Left cardiac atrium (tissue), 4 donors: ENCODE data around the gene VASN. TPM values are rescaled to one million over a fixed set of nuclear protein-coding genes. Genes with fewer than 3 reads are reported as not detected.

Experiments
- ATAC-seq, 2 donors: fragments of 200-7000 bp; cut with Tn5 transposase; one replicate each; pipeline ENCODE4 v1.9.1; 2020; ENCODE audit warnings: mild to moderate bottlenecking in 2 of 2, moderate library complexity in 2 of 2
- DNase-seq: peaks from one replicate; pipeline ENCODE4 v3.0.0-alpha.2; 2020
- intact Hi-C, 2 donors: fragments of 100-400 bp; cut with DNase I; formaldehyde crosslinking; loops; one replicate each; pipeline versions ENCODE4 v1.14.1 to v1.15.1; 2022 to 2023
- total RNA-seq, 2 donors: library from RNA; stranded (reverse); fragmentation: NEBNext Ultra II Directional; extraction: Animal tissue kit (Norgen Biotek cat#: 25700); gene quantifications; one replicate each; pipeline ENCODE4 v1.2.1, GENCODE V29; 2021
- donor health status: DM: no; HTN: yes; CAD: no.
- donor health status: DM: no; HTN: yes; CAD: no; lungs with severe emphysema.
- donor health status: DM: yes; HTN: yes; CAD: no.
- donor health status: Dilated cardiomyopathy.

VASN gene
- total RNA-seq, 2 donors from 2014 or later = 10.6 to 20.0 TPM

DNA sequence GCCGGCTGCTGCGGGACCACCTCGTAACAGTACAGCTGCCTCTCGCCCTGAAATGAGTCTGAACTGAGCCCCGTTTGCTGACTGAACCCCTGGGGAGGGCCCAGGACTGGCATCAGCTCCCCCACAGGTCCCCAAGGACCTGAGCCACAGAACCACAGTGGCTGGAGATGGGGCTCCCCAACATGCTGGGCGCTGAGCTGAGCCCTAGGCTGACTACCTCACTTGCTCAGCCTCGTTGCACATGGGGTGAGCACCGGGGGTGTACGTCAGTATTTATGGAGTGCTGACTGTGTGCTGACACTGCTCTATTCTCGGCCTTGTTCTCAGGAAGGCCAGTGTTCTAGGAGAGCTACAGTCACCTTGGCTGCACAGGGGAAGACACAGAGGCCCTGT is 6.6 kb upstream of the VASN start:
- no peak for DNase-seq
- no peak for ATAC-seq

DNA sequence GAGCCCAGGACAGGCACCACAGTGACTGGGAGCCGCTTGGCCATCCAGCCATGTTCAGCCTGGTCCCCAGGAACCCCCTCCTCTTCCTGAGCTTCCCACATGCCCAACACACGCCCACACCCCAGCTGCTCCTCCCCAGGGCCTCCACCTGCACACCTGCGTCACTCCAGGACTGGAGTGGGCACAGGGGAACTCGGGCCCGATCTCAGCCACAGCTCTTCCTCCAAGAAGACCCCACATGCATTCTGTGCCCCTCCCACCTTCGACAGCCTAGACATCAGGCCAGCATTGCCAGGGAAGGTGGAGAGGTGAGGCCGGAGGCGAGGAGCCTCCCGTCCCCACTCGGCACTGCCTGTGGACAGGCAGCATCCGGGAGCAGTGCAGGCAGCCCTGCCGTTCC is 6.0 kb upstream of the VASN start:
- intact Hi-C loops = no loop called here
- DNase-seq = no peak
- ATAC-seq = no peak

More for the DNA sequence above, 6.6 kb upstream of the VASN start:
- intact Hi-C loops = no loop called here

DNA sequence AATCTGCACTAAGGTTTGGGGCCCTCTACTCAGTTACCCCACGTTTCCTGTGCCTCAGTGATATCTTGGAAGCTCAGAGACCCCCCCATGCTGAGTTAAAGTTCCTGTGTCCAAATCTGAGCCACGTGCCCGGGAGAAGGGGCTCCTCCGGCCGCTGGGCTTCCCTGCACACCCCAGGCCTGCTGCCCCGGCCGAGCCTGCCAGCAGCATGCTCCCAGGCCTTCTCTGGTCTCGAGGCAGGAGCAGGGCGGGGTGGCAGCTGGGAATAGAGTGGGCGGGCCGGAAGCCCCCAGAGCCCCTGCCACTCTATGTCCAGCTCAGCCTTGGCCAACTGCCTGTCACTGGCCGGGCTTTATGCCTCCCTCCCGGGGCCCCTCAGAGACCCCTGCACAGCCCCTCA is 5.6 kb upstream of the VASN start:
- ATAC-seq (no peak), DNase-seq (no peak)
- intact Hi-C loops = no loop called here

DNA sequence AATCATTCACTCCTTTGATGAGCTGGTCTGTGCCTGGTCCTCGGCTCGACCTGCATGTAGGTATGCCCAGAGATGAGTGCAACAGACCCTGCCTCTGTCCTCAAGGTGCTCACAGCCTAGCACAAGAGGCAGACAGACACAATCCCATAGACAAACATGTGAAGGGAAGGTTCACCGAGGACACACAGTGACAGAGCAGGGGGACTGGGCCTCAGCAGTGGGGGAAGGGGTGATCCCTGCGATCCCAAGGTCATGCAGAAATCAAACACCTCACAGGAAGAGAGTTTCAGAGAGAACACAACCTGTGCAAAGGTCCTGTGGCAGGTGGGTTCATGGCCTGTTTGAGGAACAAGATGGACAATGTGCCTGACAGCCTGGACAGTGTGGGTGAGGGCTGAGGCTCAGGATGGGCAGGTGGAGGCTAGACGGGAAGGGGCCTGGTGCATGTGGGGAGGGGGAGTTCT is 4.2 kb upstream of the VASN start:
- ATAC-seq (no peak), DNase-seq (no peak)
- intact Hi-C loops = no loop called here

DNA sequence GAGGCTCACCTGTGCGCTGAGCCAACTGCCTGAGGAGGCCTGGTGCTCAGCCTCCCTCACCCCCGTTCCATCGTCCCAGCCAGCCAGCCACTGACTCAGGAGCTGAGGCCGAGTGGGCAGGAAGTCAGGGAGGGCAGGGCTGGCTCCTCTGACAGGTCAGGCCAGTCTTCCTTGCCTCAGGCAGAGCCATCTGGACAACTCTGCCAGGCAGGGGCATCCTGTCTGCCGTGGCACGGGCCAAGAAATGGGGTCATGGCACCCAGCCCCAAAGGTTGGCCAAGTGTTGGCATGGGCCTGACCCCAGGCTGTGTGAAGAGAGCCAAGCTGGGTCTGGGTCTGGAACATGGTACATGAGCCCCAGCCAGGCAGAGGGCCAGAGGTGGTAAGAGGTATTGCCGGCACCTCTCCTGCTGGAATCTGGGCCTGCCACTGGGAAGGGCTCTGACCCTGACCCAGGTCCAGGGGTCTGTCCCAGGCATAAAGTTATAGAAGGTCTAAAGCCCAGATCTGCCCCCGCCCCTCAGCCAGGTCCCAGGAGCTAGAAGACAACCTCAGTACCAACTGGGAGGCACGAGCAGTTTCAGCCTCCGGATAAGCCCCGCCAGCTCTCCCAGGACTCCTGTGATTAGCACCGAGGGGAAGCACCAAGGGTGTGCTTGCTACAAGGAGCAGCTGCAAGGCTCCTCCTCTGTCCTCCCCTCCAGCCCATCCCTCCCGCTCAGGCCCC is 2.5 kb upstream of the VASN start:
- intact Hi-C loops = no loop called here
- ATAC-seq (no peak), DNase-seq (no peak)

DNA sequence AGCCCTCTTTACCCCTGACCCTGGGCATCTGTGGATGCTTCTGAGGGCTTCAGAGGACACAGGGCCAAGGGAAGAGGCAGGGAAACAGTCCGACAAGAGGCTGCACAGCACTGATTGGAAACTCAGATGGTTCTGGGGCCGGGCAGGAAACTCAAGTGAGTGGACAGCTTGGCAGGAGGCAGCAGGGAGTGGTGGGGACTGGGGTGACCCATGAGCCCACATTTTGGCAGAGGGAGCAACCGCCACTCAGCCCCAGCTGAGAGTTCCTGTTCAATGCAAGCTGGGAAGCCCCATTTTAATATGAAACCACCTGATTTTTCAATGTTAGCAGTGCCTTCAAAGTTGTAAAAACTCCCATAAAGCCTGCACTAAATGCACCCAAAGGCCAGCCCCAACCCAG is 1.5 kb upstream of the VASN start:
- intact Hi-C loops = no loop called here
- DNase-seq (no peak), ATAC-seq (no peak)

DNA sequence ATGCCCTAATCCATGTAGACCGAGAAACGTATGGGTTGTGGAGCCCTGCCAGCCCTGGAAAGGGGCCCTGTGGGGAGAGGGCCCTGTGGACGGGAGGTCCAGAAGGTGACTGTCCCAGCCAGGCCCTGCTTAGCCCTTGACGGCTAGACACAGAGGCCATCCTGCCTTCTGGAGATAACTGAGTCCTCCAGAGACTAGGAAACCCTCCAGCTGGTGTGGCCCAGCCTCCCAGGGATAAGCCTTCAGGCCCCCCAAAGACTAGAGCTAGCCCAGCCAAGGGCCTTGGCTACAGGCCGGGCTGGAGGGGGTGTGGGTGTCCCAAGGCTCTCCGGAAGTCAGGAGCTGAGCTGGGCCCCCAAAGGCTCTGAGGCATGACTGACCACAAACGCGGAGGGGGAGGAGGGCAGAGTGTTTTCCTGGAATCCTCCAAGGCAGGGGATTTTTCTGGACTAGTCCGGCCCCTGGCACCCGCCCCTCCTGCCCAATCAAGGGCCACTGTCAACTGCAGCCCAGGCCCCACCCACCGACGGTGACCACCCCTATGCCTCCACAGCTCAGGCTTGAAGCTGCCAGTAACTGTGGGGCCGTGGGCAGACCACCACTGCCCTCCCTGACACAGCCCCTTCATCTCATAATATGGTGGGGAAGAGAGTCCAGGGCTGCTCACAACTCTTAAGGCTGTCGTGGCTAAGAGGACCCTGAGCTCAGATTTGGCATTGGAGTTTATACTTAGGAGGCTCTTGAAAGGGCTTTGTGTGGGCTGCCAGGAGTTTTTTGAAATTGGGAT is 885 bp upstream of the VASN start:
- DNase-seq (peak; percentile 83), ATAC-seq (peak; percentile 16 to 42)
- intact Hi-C loops = no loop called here

DNA sequence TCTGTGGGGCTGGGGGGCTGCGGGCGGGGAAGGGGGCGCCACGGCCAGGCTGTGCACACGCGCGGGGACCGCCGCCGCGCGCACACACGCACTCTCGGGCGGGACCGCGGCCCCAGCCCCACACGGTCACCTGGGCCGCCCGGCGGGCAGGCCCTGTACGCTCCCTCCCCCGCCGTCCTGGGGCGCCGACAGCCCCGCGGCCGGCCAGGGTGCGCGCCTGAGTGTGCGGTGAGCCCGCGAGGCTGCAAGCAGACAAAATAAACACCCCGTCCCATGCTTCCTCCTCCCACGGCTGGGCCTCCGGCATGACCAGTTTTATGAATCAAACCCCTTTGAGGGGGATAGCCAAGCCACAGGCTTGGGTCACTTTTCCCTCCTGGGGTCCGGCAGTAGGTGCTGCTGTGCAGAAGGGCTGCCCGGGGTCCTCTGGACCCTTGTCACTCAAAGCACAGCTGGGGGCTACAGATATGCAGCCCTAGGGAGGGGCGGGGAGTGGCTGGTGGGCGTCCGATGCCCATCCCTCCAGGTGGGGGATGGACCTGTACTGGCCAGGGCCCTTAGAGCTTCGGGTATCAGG is 441 bp downstream of the VASN start:
- DNase-seq = no peak
- peak; percentile 1 to 5 for ATAC-seq
- intact Hi-C loops = no loop called here

DNA sequence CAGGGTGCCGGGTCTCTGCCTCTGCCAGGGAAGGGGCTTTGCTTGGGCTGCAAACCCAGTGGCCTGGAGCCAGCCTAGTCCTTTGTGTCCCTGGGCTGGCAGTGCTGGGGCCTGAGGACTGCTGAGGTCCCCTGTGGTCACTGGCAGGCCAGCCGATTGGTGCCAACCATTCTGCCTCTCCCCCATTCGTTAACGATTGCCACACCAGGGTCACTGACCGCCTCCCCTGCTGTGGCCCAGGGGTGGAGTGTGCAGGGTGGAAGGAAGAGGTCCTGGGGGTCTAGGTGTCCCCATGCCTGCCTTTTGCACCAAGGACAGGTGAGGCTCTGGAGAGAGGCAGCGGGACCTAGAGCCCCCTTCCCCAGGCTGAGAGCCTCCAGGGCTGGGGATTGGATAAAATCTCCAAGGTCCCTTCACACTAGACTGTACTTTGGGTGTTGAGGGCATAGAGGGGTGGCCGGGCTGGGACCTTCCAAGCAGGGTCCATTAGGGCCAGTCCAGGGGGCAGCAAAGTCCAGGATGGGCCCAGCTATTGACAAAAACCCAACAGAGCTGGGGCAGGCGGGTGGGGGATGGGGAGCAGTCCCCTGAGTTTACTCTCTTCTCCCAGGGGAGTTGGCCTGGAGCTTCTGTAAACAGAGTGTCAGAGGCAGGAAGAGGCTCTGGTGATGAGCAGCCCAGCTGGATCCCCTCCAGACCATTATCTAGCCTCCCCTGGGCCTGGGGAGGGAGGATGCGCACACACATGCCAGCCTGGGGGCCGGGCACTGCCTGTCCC is 1.1 kb downstream of the VASN start:
- ATAC-seq (peak in 1 of 2 donors; percentile 28), DNase-seq (peak; percentile 65)
- intact Hi-C loops = no loop called here

DNA sequence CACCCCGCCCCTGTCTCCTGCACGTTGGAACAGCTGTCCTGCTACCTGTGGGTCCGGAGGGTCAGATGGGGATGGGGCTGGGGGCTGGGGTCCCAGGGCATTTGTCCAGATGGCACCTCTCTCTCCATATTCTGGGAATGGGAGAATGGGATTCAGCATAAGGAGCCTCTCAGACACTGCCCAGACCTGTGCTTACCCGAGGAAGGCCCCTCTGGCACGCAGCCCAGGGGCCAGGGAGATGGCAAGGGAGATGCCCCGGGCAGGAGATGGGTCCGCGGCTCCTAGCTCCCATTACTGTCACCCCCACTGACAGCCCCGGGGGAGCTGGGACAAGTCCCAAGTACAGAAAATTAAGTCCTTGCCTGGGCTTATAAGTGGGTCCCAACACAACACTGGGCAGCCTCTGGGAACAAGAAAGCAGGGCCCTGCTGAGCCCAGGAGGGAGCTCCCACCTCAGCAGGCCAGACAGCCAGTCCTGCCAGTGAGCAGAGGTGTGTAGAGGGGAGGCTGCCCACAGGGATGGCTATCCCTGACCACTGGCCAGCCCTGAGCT is 1.8 kb downstream of the VASN start:
- DNase-seq (no peak), ATAC-seq (no peak)
- intact Hi-C loops = no loop called here

DNA sequence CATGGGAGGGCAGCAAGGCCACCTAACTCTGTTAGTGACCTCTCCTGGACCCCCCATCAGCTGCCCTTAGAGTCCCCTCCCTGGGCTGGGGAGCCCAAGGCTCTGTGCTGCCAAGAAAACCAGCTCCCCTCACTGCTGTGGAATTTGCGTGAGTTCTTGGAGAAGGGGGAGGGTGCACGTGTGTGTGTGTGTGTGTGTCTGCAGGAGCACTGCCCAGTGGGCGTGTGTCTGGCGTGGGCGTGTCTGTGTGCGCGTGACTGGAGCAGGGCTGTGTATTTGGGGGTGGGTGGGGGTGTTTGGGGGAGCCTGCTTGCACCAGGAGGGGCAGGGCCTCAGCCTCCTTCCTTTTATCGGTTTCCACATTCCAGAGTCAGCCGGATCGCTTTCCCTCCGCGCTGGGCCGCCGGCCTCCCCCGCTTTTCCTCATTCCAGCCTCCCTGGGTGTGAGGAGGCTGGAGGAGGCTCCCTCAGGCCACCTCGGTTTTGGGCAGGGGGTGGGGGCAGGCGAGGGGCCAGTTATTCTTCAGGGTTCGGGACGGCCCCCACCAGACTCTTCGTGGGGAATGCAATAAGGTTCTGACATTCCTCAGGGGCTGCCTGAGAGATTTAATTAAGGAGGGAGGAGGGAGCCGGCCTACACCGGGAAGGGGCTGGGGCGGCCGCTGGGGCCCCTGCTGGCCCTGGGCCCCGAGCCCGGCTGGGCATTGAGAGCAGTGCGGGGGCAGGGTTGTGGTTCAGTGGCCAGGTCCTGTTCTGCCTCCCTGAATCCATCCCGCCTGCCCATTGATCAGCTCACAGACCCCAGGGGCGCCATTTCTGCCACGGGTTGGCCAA is 2.5 kb downstream of the VASN start:
- DNase-seq (peak; percentile 83), ATAC-seq (peak; percentile 17 to 29)
- intact Hi-C loops = no loop called here

DNA sequence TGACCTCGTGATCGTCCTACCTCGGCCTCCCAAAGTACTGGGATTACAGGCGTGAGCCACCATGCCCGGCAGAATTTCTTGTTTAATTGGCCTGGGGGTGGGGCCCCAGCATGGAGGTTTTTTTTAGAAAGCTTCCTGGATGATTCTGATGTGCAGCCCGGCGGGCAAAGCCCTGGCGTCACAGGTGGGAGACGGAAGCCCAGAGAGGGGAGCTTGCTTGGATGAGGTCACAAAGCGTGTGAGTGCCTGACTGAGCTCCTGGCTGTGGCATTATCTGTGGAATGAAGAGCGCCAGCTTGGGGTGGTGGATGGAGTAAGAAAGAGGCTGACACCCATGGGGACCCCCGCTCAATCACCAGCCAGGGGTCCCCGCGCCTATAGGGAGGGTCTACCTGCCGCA is 4.1 kb downstream of the VASN start:
- ATAC-seq = no peak
- intact Hi-C loops = no loop called here
- DNase-seq = no peak

DNA sequence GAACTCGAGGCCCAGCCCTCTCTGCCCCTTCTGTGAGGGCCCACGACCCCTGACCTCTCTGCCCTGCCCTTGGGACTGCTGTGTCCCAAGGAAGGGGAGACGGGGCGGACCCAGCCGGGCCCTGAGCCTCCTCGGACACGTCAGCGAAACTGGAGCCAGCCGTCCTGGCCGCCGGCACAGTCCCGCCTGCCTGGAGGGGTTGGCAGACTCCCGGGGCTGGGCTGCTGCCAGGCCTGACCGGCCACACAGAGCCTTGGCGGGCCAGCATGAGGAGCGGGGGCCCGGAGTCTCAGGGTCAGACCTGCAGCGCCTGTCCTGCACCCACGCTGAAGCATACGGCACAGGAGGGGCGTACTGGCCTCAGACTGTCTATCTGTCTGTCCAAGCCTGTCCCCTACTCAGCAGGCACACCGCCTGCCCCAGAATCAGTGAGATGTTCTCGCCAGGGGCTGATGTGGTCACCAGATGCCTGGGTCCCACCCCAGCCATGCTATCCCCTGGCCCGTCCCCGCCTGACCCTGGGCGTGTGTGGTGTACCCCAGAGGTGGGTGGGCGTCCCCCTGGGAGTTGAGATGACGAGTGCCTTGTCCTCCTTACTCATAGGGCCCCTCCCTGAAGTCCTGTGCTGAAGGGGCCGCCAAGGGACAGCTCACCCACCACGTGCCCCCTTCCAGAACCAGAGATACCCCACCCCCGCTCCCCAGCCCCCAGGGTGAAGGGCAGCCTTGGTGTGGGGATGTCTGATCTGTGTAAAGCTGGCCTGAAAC is 4.7 kb downstream of the VASN start:
- ATAC-seq (peak; percentile 60 to 66), DNase-seq (peak; percentile 93)
- intact Hi-C loops = no loop called here

DNA sequence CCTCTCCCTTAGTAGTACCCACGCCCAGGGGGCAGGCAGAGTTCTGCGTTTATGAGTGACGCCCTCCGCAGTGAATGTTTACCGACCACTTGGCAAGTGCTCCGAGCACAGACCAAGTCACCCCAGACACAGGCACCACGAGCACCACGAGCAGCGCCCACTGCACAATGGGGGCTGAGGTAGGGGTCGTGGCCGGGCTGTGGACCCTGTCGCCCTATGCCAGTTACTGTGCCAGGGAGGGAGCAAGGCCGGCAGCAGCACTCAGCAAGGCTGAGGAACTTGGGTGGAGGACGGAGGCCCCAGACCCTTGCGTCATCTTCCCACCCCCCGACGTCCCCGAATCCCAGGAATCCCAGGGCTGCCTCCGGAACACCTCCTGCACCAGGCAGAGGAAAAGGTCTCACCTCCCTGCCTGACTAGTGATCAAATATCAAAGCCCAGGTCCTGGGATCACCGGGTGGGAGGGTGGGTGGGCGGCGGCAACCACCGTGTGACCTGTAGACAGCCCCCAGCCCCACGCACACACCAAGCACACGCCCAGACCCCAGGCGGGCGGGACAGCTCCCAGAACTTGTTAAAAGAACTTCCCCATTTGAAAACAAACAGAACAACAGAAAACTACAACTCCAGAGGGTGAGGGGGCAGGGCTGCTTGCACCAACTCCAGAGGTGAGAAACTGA is 5.4 kb downstream of the VASN start:
- DNase-seq (no peak), ATAC-seq (no peak)
- intact Hi-C loops = no loop called here

DNA sequence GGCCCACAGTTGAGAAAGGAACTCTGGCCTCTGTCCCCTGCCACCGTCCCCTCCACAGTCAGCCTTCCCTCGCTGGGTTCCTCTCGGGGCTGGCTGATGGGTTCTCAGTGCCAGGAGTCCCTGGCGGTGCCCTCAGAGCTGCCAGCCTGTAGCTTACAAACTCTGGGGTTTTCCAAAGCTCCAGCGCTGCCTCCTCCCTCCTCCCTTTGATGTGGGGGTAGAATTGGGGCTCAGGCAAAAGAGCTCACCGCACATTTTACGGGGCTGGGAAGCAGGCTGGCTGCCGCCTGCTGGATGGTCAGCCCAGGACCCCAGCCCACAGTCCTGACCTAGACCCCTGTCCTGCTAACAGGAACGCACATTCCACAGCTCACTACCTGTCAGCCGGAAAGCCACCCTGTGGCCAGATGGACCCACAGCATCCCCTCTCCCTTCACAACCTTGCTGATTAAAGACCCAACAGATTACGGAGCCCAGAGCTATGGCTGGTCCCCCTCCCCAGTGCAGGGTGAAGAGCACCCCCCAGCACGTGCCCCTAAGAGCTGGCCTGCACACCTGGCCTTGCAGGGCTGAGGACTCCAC is 6.0 kb downstream of the VASN start:
- intact Hi-C loops = no loop called here
- DNase-seq = peak; percentile 19
- ATAC-seq = no peak

DNA sequence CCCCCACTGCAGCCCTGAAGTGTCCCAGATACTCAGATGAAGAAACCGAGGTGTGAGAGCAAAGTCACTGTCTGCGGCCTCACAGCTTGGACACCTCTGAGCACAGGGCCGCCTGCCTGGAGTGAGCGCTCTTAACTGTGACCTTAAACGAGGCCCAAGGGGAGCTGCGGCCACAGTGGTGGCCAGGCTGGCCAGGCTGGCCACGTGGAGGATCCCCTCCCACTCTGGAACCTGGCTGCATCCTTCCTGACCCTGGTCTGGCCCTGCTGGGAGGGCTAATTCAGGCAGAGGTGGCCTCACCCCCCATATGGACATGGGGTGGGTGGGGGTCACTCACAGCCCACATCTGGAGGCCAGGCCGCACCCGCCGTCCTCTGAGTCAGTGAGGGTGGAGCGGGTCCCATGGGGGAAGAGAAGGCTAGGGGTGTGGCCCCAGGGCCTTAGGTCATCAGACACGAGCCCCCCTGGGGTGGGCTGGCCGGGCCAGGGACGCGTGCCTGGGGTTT is 6.6 kb downstream of the VASN start:
- intact Hi-C loops = no loop called here
- ATAC-seq (peak in 1 of 2 donors; percentile 1), DNase-seq (peak; percentile 71)
